K562 (cell line): ENCODE data around the gene ADAMTS2. TPM values are rescaled to one million over a fixed set of nuclear protein-coding genes. Genes with fewer than 3 reads are reported as not detected.

ENCODE experiments used
- ATAC-seq: fragments of 200-7000 bp; cut with Tn5 transposase; 3 replicates; pipeline ENCODE4 v1.9.1; 2020; ENCODE audit warnings: moderate library complexity
- BruUV-seq: library from RNA; stranded (reverse); fragments of 400-500 nt; replicated peaks from 2 replicates; lab custom pipeline; 2021; lab: Mats Ljungman, UMichigan
- CTCF ChIA-PET: fragments of 300-600 bp; formaldehyde crosslinking; extraction: SDS; loops from one replicate; lab custom pipeline; 2021; ENCODE audit warnings: low intra/inter-chr PET ratio; lab: Yijun Ruan, JAX
- POLR2A ChIA-PET: fragments of 300-600, 350-650 bp; sonication (Branson Sonifier 250); formaldehyde crosslinking; extraction: SDS; loops from one replicate; lab custom pipeline; 2021; ENCODE audit warnings: antibody characterized with exemption, inconsistent platforms; lab: Yijun Ruan, JAX
- DNase-seq, 4 experiments: peaks; one replicate each; pipeline versions ENCODE4 v3.0.0 to v3.0.0-alpha.2; 2011 to 2018; ENCODE audit warnings: low spot score in 3 of 4, mixed read lengths in 3 of 4; ENCODE audit errors: extremely low read depth in 1 of 4
- FAIRE-seq: peaks from 2 replicates; lab custom pipeline; 2011; peaks lifted over from hg19 to GRCh38; lab: Jason Lieb, UNC
- H2AFZ ChIP-seq: 2 replicates; pipeline ENCODE4 v1.6.0; 2011; ENCODE audit warnings: low read depth, low read length, control low read depth, inconsistent platforms
- H3K27ac ChIP-seq: fragments of 200-600 bp; 3 replicates; pipeline ENCODE4 v1.8.0; 2011; ENCODE audit warnings: low read depth, mild to moderate bottlenecking, control low read depth, inconsistent platforms, low read length, moderate library complexity, mixed read lengths; ENCODE audit errors: extremely low read depth
- H3K27me3 ChIP-seq, 2 experiments: fragments of 300-600 bp in 1 of 2; 2 replicates in 1 of 2; 3 replicates in 1 of 2; pipeline versions ENCODE4 v1.6.0 to v1.8.0; 2011; ENCODE audit warnings: inconsistent platforms in 2 of 2, low read length in 2 of 2, mild to moderate bottlenecking in 1 of 2, mixed read lengths in 1 of 2, moderate library complexity in 1 of 2; ENCODE audit not compliant: control insufficient read depth in 2 of 2, insufficient read depth in 2 of 2
- H3K36me3 ChIP-seq: fragments of 300-600 bp; 3 replicates; pipeline ENCODE4 v1.8.0; 2011; ENCODE audit warnings: mild to moderate bottlenecking, low read length, inconsistent platforms; ENCODE audit not compliant: control insufficient read depth, insufficient read depth
- H3K4me1 ChIP-seq, 2 experiments: fragments of 200-600 bp in 1 of 2; replicated peaks in 1 of 2; 2 replicates in 1 of 2; 3 replicates in 1 of 2; pipeline versions ENCODE4 v1.5.1 to v1.8.0; 2011; ENCODE audit warnings: inconsistent platforms in 2 of 2, low read length in 2 of 2, mild to moderate bottlenecking in 1 of 2, mixed read lengths in 1 of 2, moderate library complexity in 1 of 2; ENCODE audit not compliant: control insufficient read depth in 2 of 2, insufficient read depth in 2 of 2
- H3K4me2 ChIP-seq: 2 replicates; pipeline ENCODE4 v1.6.1; 2011; ENCODE audit warnings: low read length, control low read depth, inconsistent platforms, mixed read lengths; ENCODE audit not compliant: insufficient read depth
- H3K4me3 ChIP-seq: fragments of 200-600 bp; sonication (generic), shearing (Covaris generic); 2 replicates; pipeline ENCODE4 v1.5.1; 2016; ENCODE audit warnings: control low read depth, inconsistent platforms
- H3K79me2 ChIP-seq: fragments of 200-600 bp; 3 replicates; pipeline ENCODE4 v1.8.0; 2011; ENCODE audit warnings: low read length, inconsistent platforms; ENCODE audit not compliant: control insufficient read depth, insufficient read depth
- H3K9ac ChIP-seq, 2 experiments: 2 replicates each; pipeline versions ENCODE4 v1.6.0 to v1.6.1; 2011; ENCODE audit warnings: low read depth in 2 of 2, low read length in 2 of 2, control low read depth in 1 of 2, inconsistent platforms in 1 of 2, mild to moderate bottlenecking in 1 of 2, mixed read lengths in 1 of 2; ENCODE audit not compliant: insufficient read depth in 1 of 2
- H3K9me1 ChIP-seq: one replicate; pipeline ENCODE4 v1.6.0; 2011; ENCODE audit warnings: inconsistent platforms, mild to moderate bottlenecking, low read length, moderate library complexity; ENCODE audit not compliant: control insufficient read depth, insufficient read depth
- H3K9me3 ChIP-seq: replicated peaks from 2 replicates; pipeline ENCODE4 v1.5.1; 2011; ENCODE audit warnings: low read depth, low read length, inconsistent platforms; ENCODE audit not compliant: control insufficient read depth, insufficient read depth
- H4K20me1 ChIP-seq: replicated peaks from 2 replicates; pipeline ENCODE4 v1.6.1; 2011; ENCODE audit warnings: low read length, inconsistent platforms, mixed read lengths; ENCODE audit not compliant: control insufficient read depth, insufficient read depth
- CCAR2 ChIP-seq: fragments of 200-400 bp; formaldehyde crosslinking; IDR thresholded peaks from 2 replicates; pipeline ENCODE4 v1.6.1; 2017; ENCODE audit warnings: mild to moderate bottlenecking, low read depth, low read length
- MAFF ChIP-seq: IDR thresholded peaks from 2 replicates; pipeline ENCODE4 v1.6.1; 2012; ENCODE audit warnings: low read length, improper control_type of control experiment
- MAZ ChIP-seq, 2 experiments: fragments of 450-650 bp in 1 of 2; sonication (generic) in 1 of 2; formaldehyde crosslinking; IDR thresholded peaks in 1 of 2; conservative IDR thresholded peaks in 1 of 2; 2 replicates each; pipeline versions ENCODE4 v1.4.0 to v1.5.0; 2020; ENCODE audit warnings: mild to moderate bottlenecking in 1 of 2, missing genetic modification reagents in 1 of 2
- MYC ChIP-seq, 2 experiments: fragments of 250-450 bp in 1 of 2; sonication (Bioruptor Pico) in 1 of 2; IDR thresholded peaks; 2 replicates each; pipeline versions ENCODE4 v1.5.1 to v1.6.1; 2012 to 2021; ENCODE audit warnings: low read depth in 2 of 2, borderline replicate concordance in 1 of 2, improper control_type of control experiment in 1 of 2, low read length in 1 of 2, mild to moderate bottlenecking in 1 of 2, moderate library complexity in 1 of 2
- PHTF2 ChIP-seq: fragments of 250-450 bp; sonication (Bioruptor Pico); IDR thresholded peaks from 2 replicates; pipeline ENCODE4 v1.5.0; 2021; ENCODE audit warnings: mild to moderate bottlenecking
- SIX5 ChIP-seq, 2 experiments: IDR thresholded peaks; 2 replicates each; pipeline ENCODE4 v1.6.1; 2011; ENCODE audit warnings: low read length in 2 of 2, borderline replicate concordance in 1 of 2, low read depth in 1 of 2, mild to moderate bottlenecking in 1 of 2, moderate library complexity in 1 of 2; ENCODE audit not compliant: insufficient read depth in 1 of 2
- TEAD1 ChIP-seq, 2 experiments: fragments of 450-650 bp in 1 of 2; sonication (generic) in 1 of 2; formaldehyde crosslinking; IDR thresholded peaks; 2 replicates each; pipeline versions ENCODE4 v1.4.0 to v1.8.0; 2020 to 2022; ENCODE audit warnings: mild to moderate bottlenecking in 2 of 2, missing genetic modification reagents in 1 of 2
- XRCC3 ChIP-seq: fragments of 450-650 bp; IDR thresholded peaks from 2 replicates; pipeline ENCODE4 v1.6.1; 2017; ENCODE audit warnings: mild to moderate bottlenecking, moderate library complexity
- WGBS: fragments of 100-300 bp; shearing (Covaris generic); methylation state at CpG from one replicate; pipeline ENCODE4 v1.1.6; 2016; ENCODE audit warnings: low coverage, mixed read lengths; ENCODE audit not compliant: insufficient coverage; ENCODE audit errors: missing lambda C conversion rate; 5-methylcytosine and 5-hydroxymethylcytosine counted together
- in situ Hi-C: fragments of 300-500 bp; cut with MboI; formaldehyde crosslinking; loops from 4 replicates; pipeline ENCODE4 v1.15.0; 2018; ENCODE audit warnings: inconsistent platforms, mixed read lengths
- intact Hi-C: fragments of 100-400 bp; cut with micrococcal nuclease; formaldehyde crosslinking; loops from 2 replicates; pipeline ENCODE4 v1.14.2; 2022
- polyA plus RNA-seq, 8 experiments: library from polyadenylated mRNA; depleted of rRNA in 4 of 8; stranded (reverse) in 5 of 8; unstranded in 3 of 8; fragments of >200 nt; fragmentation: Nextera tagmentation in 2 of 8; fragmentation: Illumina TruSeq in 1 of 8; extraction: Ambion mirVana in 2 of 8; extraction: Trizol in 1 of 8; gene quantifications; 2 replicates each; pipeline versions ENCODE4 v1.2.1 to v1.2.3, GENCODE V29; 2011 to 2014; ENCODE audit warnings: inconsistent platforms in 1 of 8, missing spikeins in 1 of 8
- total RNA-seq, 7 experiments: library from RNA; depleted of rRNA in 6 of 7; stranded (reverse); fragments of >200 nt in 6 of 7; fragmentation: Illumina TruSeq in 2 of 7; extraction: Trizol in 2 of 7; gene quantifications; 2 replicates each; pipeline versions ENCODE4 v1.2.1 to v1.2.3, GENCODE V29; 2011 to 2021; ENCODE audit warnings: low replicate concordance in 1 of 7
- TF ChIP-seq, protein P1 (sequence below), 3 experiments: fragments of 200-800 bp in 1 of 3; fragments of 250-450 bp in 1 of 3; fragments of 450-650 bp in 1 of 3; sonication (Bioruptor Pico) in 1 of 3; sonication (Bioruptor generic) in 1 of 3; formaldehyde crosslinking in 1 of 3; IDR thresholded peaks; 2 replicates each; pipeline versions ENCODE4 v1.6.1 to v1.8.0; 2016 to 2022; ENCODE audit warnings: mild to moderate bottlenecking in 2 of 3, missing genetic modification characterization in 2 of 3, missing compliant biosample characterization in 1 of 3, moderate library complexity in 1 of 3
- TF ChIP-seq, protein P2 (sequence below): fragments of 250-450 bp; sonication (Bioruptor Pico); IDR thresholded peaks from 2 replicates; pipeline ENCODE4 v1.4.0; 2020; ENCODE audit warnings: borderline replicate concordance
- TF ChIP-seq, protein P3 (sequence below): fragments of 250-450 bp; sonication (Bioruptor Pico); IDR thresholded peaks from 2 replicates; pipeline ENCODE4 v1.5.0; 2020; ENCODE audit warnings: mild to moderate bottlenecking

ADAMTS2 gene
- total and polyA plus RNA-seq, 9 of the 15 experiments (the other 6 are each of a cell fraction or from before 2014, with no cell fraction given) = not detected

DNA sequence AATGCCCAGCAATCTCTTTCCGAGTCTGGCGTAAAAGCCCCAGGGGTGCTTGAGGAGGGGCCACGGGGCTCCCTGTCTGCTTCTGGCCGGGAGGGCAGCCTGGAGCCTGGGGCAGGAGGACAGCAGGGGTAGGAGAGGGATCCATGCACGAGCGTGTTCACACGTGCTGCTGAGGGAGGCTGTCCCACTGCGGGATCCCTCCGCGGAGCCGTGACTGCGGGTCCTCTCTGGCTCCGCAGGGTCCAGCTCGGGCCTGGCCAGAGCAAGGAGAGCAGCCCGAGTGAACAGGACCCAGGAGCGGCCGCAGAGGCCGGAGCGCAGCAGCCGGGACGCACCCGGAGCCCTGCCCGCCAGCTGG is 206.7 kb downstream of the ADAMTS2 start (continued):
- TF ChIP-seq, protein P1, sequence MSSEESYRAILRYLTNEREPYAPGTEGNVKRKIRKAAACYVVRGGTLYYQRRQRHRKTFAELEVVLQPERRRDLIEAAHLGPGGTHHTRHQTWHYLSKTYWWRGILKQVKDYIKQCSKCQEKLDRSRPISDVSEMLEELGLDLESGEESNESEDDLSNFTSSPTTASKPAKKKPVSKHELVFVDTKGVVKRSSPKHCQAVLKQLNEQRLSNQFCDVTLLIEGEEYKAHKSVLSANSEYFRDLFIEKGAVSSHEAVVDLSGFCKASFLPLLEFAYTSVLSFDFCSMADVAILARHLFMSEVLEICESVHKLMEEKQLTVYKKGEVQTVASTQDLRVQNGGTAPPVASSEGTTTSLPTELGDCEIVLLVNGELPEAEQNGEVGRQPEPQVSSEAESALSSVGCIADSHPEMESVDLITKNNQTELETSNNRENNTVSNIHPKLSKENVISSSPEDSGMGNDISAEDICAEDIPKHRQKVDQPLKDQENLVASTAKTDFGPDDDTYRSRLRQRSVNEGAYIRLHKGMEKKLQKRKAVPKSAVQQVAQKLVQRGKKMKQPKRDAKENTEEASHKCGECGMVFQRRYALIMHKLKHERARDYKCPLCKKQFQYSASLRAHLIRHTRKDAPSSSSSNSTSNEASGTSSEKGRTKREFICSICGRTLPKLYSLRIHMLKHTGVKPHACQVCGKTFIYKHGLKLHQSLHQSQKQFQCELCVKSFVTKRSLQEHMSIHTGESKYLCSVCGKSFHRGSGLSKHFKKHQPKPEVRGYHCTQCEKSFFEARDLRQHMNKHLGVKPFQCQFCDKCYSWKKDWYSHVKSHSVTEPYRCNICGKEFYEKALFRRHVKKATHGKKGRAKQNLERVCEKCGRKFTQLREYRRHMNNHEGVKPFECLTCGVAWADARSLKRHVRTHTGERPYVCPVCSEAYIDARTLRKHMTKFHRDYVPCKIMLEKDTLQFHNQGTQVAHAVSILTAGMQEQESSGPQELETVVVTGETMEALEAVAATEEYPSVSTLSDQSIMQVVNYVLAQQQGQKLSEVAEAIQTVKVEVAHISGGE (CRISPR knock-in tag; IDR thresholded peaks at IDR 0.05) = no peak

DNA sequence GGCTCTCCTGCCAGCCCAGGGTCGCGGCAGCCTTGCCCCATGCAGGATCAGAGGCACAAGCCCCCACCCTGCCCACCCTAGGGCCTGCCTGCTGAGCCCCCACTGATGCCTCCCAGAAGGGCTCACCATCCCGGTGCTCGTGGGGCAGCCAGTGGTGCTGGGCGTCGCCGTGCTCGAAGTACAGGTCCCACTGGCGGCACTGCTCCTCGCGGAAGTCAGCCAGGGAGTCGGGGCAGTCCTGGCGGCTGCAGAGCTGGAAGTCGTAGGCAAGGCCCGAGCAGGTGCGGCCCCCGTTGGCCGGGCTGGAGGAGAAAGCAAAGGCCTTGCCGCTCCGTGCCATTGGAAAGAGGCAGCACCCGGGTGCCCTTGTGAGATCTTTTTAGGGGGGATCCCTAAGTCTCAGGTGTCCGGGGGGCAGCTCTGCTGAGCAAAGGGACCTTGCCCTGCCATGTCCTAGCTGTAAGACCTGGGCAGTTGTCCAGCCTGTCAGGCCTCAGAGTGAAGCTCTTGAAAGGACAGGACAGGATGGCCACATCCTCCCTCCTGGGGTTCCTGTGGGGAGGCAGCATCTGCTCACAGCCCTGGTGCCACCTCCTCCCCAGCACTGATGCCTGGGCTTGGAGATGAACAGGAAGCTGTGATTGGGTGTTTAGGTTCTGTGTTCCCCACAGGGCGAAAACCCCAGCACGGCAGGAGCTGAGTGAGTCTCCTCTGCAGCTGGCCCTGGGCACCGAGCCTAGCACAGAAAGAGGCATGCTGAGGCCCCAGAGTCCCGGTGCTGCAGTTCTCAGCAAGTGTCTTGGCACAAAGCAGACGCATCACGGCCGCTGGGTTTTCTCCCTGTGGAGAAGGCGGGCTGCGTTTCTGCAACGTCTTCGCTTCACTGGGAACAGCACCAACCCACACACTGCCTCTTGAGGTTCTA is 207.4 kb downstream of the ADAMTS2 start:
- ATAC-seq = no peak
- no peak overlapping the region for H2AFZ ChIP-seq
- in situ Hi-C loops = no loop called here
- H4K20me1 ChIP-seq = no peaks in the 10 kb centered on the region
- no peak overlapping the region for H3K4me3 ChIP-seq
- H3K4me1 ChIP-seq = no peaks in the 10 kb centered on the region; a peak in 2 of 5 replicates
- no peak for FAIRE-seq
- WGBS = 1% methylated on average over 25 of the region's 33 CpGs
- H3K27ac ChIP-seq = no peak overlapping the region
- H3K79me2 ChIP-seq = no peaks in the 10 kb centered on the region
- intact Hi-C loops = no loop called here
- no peak overlapping the region for H3K4me2 ChIP-seq
- no peaks in the 10 kb centered on the region for H3K36me3 ChIP-seq
- CTCF ChIA-PET = no interaction called here
- POLR2A ChIA-PET = interaction anchor here (0.6 kb wide), 1 partner anchor 25 kb away, joined by 3 read pairs; no protein-coding TSS in a partner anchor
- no peak for DNase-seq
- H3K9me1 ChIP-seq = no peaks in the 10 kb centered on the region
- peaks cover 3 to 54% of the 10 kb centered on the region in 2 experiments; a peak in 3 of 5 replicates for H3K27me3 ChIP-seq
- H3K9me3 ChIP-seq = no peaks in the 10 kb centered on the region
- BruUV-seq = no TSS peak
- H3K9ac ChIP-seq = no peak overlapping the region
- TF ChIP-seq MYC (IDR thresholded peaks at IDR 0.05; ENCODE audit: low read depth, low read length) (no peak), MYC (CRISPR knock-in tag; IDR thresholded peaks at IDR 0.05; ENCODE audit: borderline replicate concordance, low read depth) (no peak), MAZ (CRISPR knock-in tag; conservative IDR thresholded peaks at IDR 0.05 in 1 of 2, IDR thresholded peaks at IDR 0.05 in 1 of 2) (no peak), MAFF (no peak), TEAD1 (CRISPR knock-in tag; IDR thresholded peaks at IDR 0.05) (no peak), SIX5 (IDR thresholded peaks at IDR 0.05; ENCODE audit: borderline replicate concordance in 1 of 2, insufficient read depth in 1 of 2, low read depth in 1 of 2, low read length in 2 of 2) (no peak), CCAR2 (no peak), XRCC3 (no peak), PHTF2 (CRISPR knock-in tag) (no peak)
- TF ChIP-seq, protein P2, sequence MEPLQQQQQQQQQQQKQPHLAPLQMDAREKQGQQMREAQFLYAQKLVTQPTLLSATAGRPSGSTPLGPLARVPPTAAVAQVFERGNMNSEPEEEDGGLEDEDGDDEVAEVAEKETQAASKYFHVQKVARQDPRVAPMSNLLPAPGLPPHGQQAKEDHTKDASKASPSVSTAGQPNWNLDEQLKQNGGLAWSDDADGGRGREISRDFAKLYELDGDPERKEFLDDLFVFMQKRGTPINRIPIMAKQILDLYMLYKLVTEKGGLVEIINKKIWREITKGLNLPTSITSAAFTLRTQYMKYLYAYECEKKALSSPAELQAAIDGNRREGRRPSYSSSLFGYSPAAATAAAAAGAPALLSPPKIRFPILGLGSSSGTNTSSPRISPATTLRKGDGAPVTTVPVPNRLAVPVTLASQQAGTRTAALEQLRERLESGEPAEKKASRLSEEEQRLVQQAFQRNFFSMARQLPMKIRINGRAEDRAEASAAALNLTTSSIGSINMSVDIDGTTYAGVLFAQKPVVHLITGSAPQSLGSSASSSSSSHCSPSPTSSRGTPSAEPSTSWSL (CRISPR knock-in tag) = no peak
- TF ChIP-seq, protein P3, sequence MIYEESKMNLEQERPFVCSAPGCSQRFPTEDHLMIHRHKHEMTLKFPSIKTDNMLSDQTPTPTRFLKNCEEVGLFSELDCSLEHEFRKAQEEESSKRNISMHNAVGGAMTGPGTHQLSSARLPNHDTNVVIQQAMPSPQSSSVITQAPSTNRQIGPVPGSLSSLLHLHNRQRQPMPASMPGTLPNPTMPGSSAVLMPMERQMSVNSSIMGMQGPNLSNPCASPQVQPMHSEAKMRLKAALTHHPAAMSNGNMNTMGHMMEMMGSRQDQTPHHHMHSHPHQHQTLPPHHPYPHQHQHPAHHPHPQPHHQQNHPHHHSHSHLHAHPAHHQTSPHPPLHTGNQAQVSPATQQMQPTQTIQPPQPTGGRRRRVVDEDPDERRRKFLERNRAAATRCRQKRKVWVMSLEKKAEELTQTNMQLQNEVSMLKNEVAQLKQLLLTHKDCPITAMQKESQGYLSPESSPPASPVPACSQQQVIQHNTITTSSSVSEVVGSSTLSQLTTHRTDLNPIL (CRISPR knock-in tag) = no peak
